AML-193 (cell line): ENCODE measurements around the gene CNTN1.
"Not testable (repeated sequence)": the region's sequence is repeated elsewhere in the genome, so short reads cannot be mapped to it uniquely, and the experiment has no call there.

Source experiments
- DNase-seq, 2 experiments: peaks; one replicate each; lab custom pipeline; 2025; lab: John Stamatoyannopoulos, UW

The CNTN1 gene

DNA sequence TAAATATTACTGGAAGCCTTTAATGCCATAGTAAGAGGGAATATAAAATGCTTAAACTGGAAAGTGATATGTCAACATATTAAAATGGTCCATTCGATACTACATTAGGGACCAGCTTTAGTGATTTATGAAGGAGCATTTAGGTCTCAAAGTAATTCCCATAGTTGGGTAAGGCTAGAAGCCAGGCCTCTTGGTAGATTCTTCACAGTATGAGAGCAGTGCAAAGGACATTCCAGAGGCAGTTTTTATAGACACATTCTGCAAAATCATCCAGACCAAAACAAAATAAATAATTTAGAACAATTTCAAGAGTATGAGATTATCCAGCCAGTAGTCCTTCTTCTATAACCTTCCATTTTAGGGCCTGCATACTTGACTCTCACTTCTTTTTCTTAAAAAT, 353.3 kb downstream of the CNTN1 start:
- DNase-seq: no peak

DNA sequence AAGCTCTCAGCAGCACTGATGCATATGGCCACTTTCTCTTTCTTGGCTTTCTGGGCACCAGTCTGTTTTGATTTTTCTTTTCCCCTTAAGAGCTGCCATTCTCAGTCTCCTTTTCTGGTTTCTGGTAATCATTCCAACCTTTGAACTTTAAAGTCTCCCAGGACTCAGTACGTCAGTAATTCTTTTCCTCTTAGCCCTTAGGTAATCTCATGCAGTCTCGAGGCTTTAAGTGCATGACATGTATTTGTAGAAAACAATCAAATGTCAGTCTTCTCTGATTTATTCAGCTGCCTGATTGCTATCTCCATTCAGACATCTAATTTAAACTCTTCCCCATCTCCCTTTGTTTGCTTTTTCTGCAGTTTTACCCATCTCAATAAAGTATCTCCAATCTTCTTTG, 356.8 kb downstream of the CNTN1 start:
- no peak for DNase-seq

DNA sequence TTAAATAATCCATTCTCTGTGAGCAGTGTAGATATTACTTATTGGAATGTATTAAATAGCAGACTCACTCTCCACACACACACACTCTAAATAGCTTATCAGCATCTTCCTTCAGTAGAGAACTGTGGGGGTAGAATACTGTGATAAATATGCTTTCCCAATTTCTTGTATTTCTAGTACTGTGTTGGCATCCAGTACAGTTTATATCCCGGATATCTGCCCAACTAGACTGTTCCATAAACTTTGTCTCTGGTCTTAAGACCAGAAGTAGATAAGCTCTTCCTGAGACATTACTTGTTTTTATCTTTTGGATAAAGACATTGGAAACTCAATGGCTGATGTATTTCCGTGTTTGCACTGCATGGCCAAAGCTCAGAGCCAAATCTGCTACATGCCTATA, 359.7 kb downstream of the CNTN1 start:
- no peak for DNase-seq

DNA sequence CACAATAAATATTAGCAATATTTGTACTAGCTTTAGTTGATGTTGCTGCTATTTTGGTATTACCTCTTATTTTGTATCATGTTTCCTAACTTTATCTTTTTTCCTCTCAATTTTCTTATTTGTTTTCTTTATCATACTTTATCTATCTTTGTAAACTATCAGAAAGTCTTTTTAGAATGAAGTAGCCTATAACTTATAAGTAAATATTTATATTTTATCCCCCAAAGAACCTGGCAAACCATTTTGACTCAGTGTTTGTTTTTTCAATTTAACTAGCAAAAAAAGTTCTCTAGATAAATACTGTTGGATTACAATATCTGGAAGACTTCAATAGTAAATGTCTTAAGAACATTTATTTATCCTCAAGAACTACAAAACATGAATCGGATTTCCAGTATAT, 360.2 kb downstream of the CNTN1 start:
- DNase-seq: no peak

DNA sequence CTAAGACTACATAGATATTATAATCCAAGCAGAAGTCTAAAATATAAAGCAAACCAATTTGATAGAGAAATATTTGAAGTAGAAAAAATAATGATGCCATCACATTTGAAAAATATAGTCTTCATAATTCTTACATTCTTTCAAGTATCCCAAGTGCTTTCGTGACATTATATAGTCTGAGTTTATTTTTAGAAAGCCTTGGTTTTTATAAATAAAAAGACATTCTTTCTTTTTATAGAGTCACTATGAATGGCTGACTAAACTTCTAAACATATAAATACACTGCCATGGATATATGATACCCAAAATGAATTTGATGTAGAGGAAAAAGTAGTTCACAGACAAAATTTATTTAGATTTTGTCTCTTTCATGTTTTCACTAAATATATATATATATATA, 360.8 kb downstream of the CNTN1 start:
- no peak for DNase-seq

DNA sequence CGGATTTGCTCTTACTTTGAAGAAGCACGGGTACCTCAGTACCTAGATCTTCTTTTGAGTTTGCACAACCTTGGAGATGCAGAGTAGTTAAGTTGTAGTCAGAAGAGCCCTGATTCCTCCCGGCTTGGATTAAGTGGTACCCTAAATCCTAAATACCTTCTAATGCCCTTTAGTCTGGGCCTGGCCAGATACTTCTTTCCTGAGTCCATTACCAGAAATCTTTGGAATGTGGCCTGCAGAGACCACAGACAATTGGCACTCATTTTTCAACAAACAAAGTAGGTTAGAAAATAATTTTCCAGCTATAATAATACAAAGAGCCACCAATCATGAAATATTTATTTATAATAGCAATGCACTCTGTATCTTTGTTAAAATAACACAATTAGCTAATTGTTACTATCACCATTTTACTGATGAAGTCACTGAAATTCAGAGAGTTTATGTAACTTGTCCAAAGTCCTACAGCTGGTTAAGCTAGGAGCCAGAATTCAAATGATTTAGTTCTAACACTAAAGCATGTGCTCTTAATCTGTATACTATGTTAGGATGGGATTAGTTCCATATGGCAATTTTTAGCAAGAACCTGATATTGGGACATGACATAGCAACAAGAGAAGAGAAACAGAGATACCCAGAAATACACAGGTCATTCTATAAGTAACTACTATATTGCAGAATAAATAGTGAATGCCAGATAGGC, 363.8 kb downstream of the CNTN1 start:
- no peak for DNase-seq

DNA sequence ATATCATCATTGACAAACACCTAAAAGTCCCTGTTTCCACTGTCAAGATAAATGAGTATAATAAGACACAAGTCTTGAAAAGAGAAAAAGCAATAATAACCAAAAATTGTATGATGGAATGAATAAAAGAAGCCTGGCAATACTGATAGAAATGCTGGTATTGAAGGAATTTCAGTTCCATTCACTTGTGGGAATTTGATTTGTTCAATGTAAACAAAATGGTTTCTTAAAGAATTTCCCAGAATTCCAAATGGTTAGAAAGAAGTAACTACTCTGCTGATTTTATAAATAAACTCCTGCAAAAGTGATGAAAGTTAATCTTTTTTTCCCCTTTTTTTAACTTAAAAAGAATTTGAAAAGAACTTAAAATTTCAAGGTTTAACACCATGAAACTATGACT, 366.0 kb downstream of the CNTN1 start:
- DNase-seq: no peak

DNA sequence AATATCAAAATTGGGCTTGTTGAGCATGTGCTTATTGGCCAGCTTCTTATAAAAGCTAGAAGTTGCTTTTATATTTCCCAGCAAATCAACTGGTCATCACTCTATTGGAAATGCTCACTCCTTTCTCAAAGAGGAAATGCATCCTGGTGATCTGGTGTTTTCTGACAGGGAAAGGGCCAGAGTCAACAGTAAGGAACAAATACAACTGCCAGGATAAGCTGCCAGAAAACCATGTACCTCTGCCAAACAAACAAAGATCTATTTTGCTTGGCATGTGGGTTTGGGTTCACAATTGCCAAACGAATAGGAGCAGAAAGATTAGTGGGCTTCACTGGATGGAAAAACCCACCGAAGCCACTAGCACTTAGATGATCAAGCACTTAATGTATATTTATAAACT, 369.0 kb downstream of the CNTN1 start:
- DNase-seq: no peak

DNA sequence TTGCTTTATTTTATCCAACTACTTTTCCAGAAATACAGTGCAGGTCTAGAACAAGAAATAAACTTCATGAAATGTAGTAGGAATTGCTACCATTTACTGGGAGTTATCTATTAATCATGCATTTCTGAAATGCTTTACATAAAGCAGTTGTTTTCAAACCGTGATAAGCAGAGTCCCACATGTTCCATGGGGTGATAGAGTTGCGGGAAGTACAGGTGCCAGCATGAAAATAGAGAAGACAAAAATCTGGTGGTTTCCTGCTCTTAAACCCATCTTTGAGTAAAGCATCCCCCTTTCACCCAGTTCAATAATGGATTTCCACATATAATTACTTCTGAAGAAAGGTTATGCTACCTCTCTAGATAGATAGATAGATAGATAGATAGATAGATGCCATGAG, 372.2 kb downstream of the CNTN1 start:
- no peak for DNase-seq

DNA sequence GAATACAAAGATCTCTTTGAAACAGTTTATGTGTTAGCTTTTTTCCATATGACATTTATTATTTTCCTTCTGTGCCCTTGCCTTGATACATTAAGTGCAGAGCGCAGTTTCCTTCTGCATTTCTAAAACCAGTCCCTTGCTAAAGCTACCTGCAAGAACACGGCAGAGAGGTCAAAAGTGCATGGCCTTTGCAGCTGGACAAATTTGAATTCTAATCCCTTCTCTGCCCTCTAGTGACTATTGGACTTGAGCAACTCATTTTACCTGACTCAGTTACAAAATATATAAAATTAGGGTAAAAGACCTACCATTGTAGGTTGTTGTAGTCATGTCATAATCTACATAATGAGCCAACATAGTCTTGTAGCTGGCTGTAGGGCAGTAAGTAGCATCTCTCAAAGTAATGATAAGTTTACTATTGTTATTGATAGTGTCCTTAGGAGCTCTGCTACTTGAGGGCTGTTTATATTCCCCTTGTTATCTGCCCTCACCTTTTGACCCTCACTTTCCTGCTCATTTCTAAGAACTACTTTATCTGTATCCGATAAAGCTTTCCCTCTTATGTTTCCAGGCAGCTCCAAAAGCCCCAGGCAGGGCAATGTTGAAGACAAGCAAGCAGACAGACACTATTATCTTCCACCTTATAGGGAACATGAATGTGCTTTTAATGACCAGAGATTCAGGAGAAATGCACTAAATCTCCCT, 375.9 kb downstream of the CNTN1 start:
- DNase-seq: no peak

DNA sequence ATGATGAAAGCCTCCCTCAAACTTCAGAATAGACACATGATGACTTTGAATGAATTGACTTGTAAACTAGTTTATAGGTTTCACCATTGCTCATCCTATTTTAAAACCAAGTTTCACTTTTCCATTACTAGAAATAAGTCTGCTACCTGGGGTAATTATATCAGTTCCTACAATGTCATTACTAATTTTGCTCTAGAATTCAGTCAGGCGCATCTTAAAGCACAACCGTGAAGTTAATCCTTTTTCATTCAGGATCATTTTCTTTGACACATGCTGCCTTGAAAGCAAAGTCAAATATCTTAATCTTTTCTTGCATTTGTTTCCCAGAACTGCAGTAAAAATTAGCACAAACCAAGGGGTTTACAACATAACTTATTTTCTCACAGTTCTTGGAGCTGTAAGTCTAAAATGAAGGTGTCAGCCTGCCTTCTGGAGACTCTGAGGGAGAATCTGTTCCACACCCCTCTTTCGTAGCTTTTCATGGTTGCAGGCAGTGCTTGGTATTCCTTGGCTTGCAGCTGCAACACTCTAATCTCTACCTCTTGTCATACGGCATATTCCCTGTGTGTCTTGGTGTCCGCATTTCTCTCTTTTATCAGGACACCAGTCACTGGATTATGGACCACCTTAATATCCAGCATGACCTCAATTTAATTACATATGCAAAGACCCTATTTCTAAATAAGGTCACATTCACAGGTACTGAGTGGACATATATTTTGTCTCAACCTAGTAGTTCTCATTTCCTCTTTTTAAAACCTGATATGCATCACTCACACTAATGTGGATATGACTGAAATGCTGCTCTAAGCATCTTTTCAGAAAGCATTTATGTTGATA, 381.6 kb downstream of the CNTN1 start:
- no peak for DNase-seq

DNA sequence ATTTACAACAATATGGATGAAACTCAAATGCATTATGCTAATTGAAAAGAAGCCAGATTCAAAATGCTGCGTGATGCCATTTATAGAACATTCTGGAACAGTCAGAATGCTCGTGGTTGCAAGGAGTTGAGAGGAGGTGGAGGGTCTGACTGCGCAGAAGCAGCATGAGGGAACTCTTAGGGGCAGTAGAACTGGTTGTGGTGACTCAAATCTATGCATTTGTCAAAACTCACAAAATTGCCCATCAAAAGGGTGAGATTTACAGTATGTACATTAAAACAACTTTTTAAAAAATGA, 382.2 kb downstream of the CNTN1 start:
- no peak for DNase-seq

DNA sequence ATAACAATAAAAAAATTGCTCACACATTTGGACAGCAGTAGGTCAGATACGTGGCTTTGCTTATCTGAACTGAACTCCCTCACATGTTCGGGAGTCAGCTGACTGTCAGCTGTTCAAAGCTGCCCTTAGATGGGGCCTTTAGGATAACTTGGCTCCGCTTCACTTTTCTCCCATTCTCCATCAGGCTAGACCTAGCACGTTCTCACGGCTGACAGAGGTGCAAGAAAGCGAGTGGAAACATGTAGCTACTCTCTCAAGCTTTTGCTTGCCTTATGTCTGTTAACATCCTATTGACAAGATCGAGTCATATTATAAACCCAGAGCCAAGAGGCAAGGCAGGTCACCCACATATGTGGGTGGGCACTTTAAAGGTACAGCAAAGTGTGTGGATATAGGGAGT, 383.9 kb downstream of the CNTN1 start:
- no peak for DNase-seq

DNA sequence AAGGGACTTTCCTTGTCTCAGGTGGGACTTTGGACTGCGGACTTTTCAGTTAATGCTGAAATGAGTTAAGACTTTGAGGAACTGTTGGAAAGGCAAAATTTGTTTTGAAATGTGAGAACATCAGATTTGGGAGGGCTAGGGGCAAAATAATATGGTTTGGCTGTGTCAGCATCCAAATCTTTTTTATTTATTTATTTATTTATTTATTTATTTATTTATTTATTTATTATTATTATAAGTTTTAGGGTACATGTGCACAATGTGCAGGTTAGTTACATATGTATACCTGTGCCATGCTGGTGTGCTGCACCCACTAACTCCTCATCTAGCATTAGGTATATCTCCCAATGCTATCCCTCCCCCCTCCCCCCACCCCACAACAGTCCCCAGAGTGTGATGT, 389.0 kb downstream of the CNTN1 start:
- not testable (repeated sequence) for DNase-seq

DNA sequence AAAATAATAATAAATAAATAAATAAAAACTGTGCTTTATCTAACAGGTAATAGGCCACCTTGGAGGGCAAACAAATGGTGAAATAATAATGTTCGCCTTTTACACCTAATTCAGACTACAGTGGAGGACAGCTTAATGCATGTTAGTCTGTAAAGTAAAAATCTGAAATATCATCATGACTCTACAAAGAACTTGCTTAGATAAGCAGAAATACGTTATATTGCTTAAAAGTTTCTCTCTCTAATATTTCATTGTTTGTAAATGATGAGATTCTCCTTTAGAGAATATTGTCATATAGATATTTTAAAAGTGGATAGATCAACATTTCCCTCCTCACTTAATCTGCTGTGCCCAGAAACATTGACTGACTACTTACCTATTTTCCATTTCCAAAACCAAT, 397.2 kb downstream of the CNTN1 start:
- no peak for DNase-seq

DNA sequence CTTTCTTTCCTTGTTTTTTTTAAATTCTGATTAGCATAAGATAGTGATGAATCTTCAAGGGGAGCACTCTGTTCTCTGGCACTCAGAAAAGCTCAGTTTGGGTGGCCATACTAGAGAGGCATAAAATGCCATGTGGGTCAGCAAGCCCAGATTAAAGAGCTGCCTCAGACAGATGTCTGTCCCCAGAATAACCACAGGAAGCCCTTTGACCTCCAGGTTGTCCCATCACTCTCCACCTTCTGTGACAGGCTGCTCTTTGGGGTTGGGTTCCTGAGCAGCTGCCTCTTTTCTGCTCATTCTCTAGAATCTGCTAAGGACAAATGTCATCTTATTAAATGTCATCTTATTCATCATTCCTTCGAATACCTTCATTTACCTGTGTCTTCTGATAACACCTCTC, 399.9 kb downstream of the CNTN1 start:
- no peak for DNase-seq

DNA sequence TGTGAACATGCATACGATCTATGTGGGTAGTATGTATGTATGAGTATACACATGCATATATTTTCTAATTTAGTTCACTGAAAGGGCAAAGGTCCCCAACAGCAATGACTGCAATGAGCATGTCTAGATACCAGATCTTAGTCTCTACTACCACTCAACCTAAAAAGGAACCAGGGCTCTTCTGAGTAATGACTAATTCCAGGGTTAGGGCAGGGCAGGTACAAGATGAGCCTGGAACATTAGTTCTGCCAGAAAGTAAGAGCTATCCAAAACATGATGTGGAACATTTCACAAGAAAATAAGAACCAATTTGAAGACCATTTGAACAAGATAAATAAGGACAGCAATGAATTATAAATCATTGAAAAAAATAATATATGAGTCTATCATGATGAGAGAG, 404.6 kb downstream of the CNTN1 start:
- no peak for DNase-seq

DNA sequence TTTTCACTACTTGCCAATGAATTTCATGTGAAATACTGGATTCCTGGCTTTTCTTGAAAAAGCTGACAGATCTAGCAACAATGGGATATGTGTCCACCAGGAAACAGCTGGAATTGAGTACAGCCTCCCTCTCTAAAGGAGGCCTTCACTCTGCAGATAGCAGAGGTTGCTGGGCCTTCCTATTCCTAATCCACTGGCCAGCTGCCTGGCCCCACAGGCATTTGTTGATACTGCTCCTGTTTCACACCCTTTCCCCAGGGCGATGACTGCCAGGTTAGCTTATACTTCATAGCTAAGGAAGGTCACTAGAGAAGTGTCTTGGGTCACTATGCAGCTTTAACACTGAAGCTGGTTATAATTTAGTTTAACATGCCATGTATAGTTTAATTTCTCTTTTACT, 408.3 kb downstream of the CNTN1 start:
- no peak for DNase-seq

DNA sequence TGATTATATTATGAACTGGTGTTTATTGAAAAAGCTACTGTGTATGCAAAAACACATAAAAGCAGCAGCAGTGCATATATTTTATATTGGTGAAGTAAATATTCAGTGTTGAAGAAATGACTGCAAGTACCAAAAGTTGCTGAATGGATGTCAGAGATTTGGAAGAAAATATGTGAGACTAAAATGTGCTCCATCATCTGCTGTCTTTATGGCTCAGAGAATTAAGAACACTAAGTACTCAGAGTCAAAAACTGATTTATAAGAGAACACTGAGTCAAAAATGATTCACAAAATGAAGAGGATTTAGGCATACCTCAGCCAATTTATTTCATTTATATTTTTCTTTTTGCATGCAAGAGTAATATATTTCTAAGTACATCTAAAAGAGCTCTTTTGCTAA, 409.6 kb downstream of the CNTN1 start:
- no peak for DNase-seq

DNA sequence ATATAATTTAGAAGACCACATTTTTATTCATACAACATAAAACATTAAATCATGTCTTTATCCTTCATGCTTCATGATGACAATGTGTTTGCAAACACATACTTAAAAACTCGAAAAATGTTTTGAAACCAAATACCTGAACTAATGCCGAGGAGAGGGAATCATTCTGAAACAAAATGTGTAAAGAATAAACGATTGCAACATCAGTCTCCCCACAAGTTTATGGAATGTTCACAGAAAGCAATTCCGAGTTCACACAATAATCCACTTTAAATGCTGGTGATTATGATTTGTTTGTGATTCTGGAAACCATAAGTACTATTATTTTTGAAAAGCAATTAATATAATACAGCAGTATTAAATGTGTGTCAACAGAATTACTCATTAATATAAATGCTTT, 411.4 kb downstream of the CNTN1 start:
- DNase-seq: no peak

DNA sequence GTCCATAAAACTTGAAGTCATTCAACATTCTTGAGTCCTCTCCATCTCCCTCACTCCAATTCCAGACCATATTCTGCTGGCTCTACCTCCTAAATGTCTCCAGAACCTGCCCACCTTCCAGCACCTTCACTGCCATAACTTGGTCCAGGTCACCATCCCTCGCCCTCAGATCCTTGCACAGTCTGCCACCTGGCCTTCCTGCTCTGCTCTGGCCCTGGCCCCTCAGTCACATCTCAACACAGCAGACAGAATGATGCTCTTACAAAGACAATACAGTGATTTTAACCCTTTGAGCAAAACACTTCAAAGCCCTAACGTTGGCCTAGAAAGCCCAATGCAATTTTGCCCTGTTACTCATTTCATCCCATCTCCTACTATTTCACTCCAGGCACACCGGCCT, 414.1 kb downstream of the CNTN1 start:
- DNase-seq: no peak

DNA sequence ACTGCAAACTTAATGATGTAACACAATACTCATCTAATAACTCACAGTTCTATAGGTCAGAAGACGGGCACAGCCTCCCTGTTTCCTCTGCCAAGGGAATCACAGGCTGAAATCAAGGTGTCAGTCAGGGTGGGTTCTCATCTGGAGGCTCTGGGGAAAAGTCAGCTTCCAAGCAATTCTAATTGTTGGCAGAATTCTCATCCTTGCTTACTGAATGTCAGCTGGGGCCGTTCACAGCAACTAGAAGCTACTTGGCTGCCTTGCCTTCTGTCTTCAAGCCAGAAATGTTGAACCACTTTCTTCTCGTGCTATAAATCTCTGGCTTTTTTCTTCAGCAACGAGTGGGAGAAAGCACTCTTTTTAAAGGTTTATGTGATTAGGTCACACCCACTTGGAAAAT, 415.8 kb downstream of the CNTN1 start:
- no peak for DNase-seq

DNA sequence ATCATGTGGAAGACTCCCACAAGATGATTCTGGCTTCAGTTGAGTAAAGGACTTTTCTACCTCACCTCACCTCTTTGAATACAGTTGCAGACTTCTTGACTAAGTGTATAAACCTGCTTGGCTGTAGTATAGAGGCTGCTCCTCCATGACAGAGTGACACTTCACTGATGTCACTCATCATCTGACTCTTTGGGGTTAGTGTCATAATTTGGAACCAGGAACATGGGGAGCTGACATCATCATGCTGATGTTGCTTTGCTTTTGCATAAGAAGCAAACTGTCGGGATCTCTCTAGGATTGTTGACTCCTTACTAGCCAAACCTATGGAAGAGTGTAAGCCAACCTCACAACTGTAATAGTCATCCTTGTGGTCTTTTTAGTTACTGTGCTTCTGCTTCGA, 420.7 kb downstream of the CNTN1 start:
- no peak for DNase-seq
